GM19397 (cell line): ENCODE measurements around the gene TMOD3.
A peak's percentile ranks its signal among the peaks of the same experiment; 100 is the strongest.

ENCODE experiments used
- ATAC-seq: cut with Tn5 transposase; IDR thresholded peaks from one replicate; pipeline ENCODE4 v1.9.1; 2021; ENCODE audit warnings: mild to moderate bottlenecking, moderate library complexity; ENCODE audit not compliant: unreplicated experiment

The TMOD3 gene

GRCh38 chr15:51904931-51905330, 75.5 kb downstream of the TMOD3 start:
- ATAC-seq, result no peak

DNA sequence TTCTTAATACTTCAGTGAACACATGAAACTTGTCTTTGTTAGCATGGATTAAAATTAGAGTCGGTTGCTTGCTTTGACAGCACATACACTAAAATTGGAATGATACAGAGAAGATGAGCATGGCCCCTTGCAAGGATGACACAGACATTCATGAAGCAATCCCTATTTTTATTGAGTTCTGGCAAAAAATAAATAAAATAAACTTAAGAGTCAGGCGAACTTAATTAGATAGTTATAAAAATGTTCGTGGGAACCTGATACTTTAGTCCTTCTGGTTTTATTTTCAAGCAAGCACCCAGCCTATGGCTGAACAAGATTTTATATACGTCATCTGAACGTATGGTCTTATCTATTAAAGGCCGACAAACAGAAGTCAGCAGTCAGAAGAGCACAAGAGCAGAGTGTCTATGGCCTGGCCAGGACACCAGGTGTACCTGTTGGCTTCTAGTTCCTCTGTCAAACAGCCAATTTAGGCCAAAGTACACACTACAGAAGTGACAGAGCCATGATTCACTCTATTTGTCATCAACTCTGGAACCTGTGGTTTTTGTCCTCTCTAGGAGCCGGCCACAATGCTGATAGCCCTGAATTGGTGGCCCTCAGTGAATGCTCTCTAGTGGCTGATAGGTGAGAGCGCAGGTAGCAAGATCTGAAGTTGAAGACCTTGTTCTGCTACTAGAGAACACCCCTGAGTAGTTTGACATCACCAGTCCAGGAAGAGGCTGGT, 77.8 kb downstream of the TMOD3 start:
- ATAC-seq, result no peak

DNA sequence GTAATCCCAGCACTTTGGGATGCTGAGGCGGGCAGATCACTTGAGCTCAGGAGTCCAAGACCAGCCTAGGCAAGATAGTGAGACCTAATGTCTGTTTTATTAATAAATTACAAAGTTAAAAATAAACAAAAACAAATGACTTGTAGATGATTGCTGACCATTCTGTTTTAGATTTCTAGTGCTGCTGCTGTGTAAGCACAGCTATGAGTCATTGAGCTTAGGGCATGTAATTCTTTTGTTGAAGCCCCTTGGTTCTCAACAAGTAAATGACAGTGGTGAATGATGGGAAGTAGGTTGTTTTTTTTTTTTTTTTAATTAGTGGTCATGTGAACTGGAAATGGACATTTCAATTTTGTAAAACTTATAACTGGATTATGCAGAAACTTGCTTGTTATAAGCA, 78.9 kb downstream of the TMOD3 start:
- ATAC-seq, result no peak

- no peak for ATAC-seq
Observed at GRCh38 chr15:51909584-51909983, 80.1 kb downstream of the TMOD3 start.

DNA sequence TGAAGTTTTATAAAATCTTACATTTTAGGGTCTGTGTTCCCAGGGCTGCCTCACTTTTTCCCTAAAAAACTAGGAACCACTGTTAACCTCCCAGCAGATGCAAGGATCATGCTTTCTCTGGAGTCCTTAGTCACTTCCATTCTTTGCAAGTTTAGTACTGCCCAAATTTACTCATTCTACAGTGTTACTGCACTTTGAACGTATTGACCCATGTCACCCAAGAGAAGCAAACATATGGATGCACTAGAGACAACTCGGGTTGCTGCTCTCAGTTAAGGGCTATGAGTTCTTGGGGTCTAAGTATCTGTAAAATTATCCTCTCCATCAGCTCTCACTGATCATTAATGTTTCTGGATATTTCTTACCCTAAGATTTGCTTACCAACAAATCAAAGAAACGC, 83.1 kb downstream of the TMOD3 start:
- ATAC-seq, result no peak

DNA sequence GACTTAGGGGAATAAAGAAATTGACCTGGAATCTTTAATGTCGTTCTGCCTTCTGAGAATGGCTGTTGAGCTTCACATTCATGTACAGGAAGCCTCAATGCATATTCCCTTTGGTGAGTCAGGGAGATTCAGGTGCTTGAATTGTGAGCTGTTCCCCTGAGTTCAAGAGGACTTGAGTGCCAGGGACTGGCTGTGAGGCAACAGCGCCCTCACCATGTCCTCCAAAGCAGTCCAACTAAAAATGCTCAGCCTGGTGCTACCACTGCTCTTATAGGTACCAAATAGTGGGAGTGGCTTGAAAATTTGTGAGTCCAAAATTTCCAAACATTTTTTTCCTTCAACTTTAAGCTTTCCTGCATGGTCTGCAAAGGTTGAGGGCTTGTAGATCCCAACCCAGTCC, 88.0 kb downstream of the TMOD3 start:
- ATAC-seq, result no peak

DNA sequence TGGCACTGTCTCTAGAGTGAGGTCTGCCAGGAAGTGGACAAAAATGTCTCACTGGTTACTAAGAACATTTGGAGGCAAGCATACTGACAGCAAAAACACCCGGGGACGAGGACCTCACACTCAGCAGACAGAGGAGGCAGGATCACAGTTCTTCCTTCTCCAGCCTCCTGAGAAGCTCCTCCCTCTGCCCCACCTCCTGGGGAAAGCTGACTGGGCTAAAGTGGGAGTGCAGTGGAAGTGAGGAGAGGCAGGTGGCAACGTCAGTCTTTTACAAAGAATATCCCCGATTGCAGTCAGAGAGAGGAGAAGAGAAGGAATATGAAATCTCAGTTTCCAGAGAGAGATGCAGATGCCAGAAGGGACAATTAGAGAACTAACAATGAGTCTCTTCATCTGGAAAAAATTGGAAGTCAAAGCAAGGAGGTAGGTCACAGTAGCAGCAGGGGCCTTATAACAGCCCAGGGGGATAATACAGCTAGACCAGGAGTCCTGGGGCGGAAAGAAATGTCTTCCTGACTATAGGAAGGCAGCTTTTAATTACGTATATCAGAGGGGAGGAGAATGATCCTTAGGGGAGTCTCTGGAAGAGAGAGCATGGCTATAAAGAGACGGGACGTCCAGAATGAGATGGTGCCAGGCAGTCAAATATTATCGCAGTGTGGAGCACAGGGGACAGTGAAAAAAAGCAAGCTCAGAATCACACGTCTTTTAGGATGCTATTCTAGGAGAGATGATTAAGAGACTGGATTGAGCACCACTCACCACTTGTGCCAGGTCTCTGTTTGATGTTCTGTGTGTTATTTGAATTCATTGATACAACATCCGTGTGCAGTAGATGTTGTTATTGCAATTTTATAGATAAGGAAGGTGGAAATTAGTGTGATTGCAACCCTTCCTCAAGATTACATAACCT, 95.0 kb downstream of the TMOD3 start:
- ATAC-seq, result no peak

DNA sequence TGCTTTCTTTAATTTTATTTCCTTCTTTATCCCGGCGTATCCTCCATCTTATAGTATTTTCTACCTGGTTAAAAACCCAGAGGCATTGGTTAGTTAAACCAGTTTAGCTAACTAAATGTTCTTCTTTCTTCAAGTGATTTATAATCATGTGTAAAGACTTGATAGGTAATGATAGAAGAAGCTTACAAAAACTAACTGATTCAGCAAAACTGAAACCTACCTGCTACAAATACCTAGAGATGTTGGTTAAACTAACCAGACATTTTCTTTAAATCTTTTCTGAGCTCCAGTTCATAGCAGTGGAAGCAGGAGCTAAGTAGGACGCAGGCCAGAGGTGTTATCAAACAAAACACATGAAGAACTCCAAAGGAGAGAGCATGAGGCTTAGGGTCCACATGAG, 97.4 kb downstream of the TMOD3 start:
- ATAC-seq, result no peak

GRCh38 chr15:51931016-51931415, 101.6 kb downstream of the TMOD3 start:
- ATAC-seq, result no peak

- ATAC-seq, result no peak
Observed at GRCh38 chr15:51931638-51932037, 102.2 kb downstream of the TMOD3 start.

DNA sequence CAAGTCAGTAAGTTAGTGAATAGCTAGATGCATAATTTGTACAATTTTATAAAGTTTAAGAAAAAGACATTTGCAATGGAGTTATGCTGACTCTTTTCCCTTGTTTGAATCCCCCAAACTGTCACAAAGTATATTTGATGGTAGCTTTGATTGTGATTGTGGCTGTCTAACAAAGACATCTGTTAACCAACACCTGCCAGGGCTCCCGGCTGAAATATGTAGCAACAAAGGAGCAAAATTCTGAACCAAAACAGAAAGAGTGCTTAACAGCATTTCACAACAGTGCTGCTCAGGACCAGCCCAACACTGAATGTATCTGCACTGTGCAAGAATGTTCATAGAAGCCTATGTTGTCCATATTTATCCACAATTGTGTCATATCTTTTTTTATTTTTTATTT, 102.7 kb downstream of the TMOD3 start:
- ATAC-seq, result no peak

DNA sequence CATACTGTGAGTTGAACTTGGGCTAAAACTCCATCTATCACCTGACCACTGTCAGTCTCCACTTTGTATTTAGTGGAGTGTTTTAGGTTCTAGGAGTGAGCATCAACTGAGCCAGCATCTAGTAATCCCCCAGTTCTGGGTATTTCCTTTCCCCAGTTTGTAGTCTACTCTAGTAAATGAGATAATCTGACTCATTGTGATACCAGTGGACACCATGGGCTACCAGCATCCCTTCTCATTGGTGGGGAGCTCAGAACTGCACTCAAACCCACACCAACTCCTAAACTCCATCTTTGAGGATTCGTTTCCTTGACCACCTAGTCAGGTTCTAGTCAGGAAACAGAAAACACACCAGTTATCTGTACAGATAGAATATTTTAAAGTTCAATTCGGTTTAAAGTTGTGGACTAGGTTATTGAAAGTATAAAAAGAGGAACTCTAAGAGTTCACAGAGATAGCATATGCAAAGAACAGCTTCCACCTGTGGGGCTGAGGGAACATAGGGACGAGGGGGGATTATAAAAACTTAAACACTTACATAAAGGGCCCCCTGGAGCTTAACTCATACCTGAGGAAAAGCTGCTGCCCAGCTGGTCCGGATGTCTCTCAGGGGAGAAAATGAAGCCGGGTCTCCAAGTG, 106.1 kb downstream of the TMOD3 start:
- peak; percentile 88 for ATAC-seq

GRCh38 chr15:51936105-51936478, 106.6 kb downstream of the TMOD3 start:
- ATAC-seq, result no peak

GRCh38 chr15:51938286-51938685, 108.8 kb downstream of the TMOD3 start:
- no peak for ATAC-seq

DNA sequence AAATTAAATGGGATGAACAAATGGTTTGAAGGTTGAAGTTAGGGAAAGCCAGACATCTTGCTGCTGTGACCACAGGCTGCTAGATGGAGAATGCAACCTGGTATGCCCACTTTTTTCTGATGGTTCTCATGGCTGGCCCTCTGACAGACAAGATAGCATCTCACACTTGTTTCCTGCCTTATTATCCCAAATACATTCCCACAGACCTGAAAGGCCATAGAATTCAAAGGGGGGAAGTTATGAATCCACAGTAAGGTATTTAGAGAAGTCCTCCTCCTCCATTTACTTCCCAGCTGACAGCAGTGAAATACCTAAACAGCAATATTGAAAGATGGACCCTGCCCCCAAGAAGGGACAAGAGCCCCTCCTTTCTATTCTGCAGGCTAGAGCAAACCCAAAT, 109.8 kb downstream of the TMOD3 start:
- no peak for ATAC-seq

DNA sequence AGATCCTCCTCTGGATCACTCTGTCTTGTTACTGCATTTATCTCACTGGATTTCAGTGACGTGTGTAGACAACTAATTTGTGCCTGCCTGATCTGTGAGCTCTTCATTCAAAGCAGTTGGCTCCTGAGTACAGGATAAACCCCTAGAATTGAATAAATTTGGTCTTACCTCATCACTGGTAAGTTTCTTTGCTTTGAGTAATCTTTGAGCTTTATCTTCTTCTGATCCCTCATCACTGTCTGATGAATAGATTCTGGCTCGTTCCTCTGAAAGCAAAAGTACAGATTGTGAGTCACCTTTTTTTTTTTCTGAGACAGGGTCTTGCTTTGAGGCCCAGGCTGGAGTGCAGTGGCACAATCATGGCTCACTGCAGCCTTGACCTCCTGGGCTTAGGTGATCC, 117.7 kb downstream of the TMOD3 start:
- no peak for ATAC-seq

- no peak for ATAC-seq
Observed at GRCh38 chr15:51952805-51953204, 123.4 kb downstream of the TMOD3 start.

- no peak for ATAC-seq
Observed at GRCh38 chr15:51955504-51955903, 126.1 kb downstream of the TMOD3 start.
